Measurements from ENCODE around the gene HLA-A. TPM values are rescaled to one million over a fixed set of nuclear protein-coding genes. Genes with fewer than 3 reads are reported as not detected.

The HLA-A gene
- total and polyA plus RNA-seq, 2 of the 13 experiments (the other 11 are each of a cell fraction or from before 2014, with no cell fraction given), result 345 to 527 TPM

GRCh38 chr6:29964887-29965562 is 22.7 kb downstream of the HLA-A start (continued):
- no peak for TF ChIP-seq SP140L (CRISPR knock-in tag; IDR thresholded peaks at IDR 0.05; ENCODE audit: borderline replicate concordance)
- peak; percentile 81 for TF ChIP-seq ZNF652 (CRISPR knock-in tag; IDR thresholded peaks at IDR 0.05; ENCODE audit: borderline replicate concordance, low read depth)
- peak; percentile 98; the same call in 1 of the 2 replicates for TF ChIP-seq ZNF292 (CRISPR knock-in tag; IDR thresholded peaks at IDR 0.05; ENCODE audit: borderline replicate concordance, low read depth)
- TF ChIP-seq ATF5 (CRISPR knock-in tag; IDR thresholded peaks at IDR 0.05; ENCODE audit: low read depth), result no peak
- no peak; the same call in 1 of the 2 replicates for TF ChIP-seq ZSCAN21 (CRISPR knock-in tag; IDR thresholded peaks at IDR 0.05; ENCODE audit: borderline replicate concordance)
- TF ChIP-seq ZNF460 (CRISPR knock-in tag; IDR thresholded peaks at IDR 0.05; ENCODE audit: borderline replicate concordance), result no peak
- TF ChIP-seq STAT5B (CRISPR knock-in tag; IDR thresholded peaks at IDR 0.05), result no peak
- TF ChIP-seq ZBTB39 (CRISPR knock-in tag; IDR thresholded peaks at IDR 0.05), result no peak
- peak; percentile 84 for TF ChIP-seq KMT2B (CRISPR knock-in tag; IDR thresholded peaks at IDR 0.05)
- TF ChIP-seq ZNF781 (CRISPR knock-in tag; IDR thresholded peaks at IDR 0.05; ENCODE audit: borderline replicate concordance, not compliant biosample characterization), result peak; percentile 67
- TF ChIP-seq TBX2 (CRISPR knock-in tag; IDR thresholded peaks at IDR 0.05; ENCODE audit: borderline replicate concordance), result peak; percentile 78; the same call in 1 of the 2 replicates
- peak; percentile 80 for TF ChIP-seq ELF1 (CRISPR knock-in tag; IDR thresholded peaks at IDR 0.05)
- peak; percentile 99 for TF ChIP-seq NFE2L2 (IDR thresholded peaks at IDR 0.05; ENCODE audit: low read length)
- TF ChIP-seq TOE1 (CRISPR knock-in tag; IDR thresholded peaks at IDR 0.05), result peak; percentile 84; the same call in 1 of the 2 replicates
- TF ChIP-seq RNF2 (conservative IDR thresholded peaks at IDR 0.05; ENCODE audit: low read depth), result no peak
- no peak for TF ChIP-seq ZNF451 (CRISPR knock-in tag; IDR thresholded peaks at IDR 0.05)
- no peak for TF ChIP-seq RORA (CRISPR knock-in tag; IDR thresholded peaks at IDR 0.05)
- peak; percentile 90 for TF ChIP-seq MAFF (IDR thresholded peaks at IDR 0.05; ENCODE audit: low read depth, low read length)
- TF ChIP-seq HOXA5 (CRISPR knock-in tag; IDR thresholded peaks at IDR 0.05), result peak; percentile 16; the same call in 1 of the 2 replicates
- TF ChIP-seq NR2F6 (IDR thresholded peaks at IDR 0.05), result peak; percentile 61
- peak; percentile 74 for TF ChIP-seq NR2F6 (CRISPR knock-in tag; IDR thresholded peaks at IDR 0.05)
- no peak for TF ChIP-seq ZFYVE20 (CRISPR knock-in tag; IDR thresholded peaks at IDR 0.05; ENCODE audit: borderline replicate concordance, low read depth)
- peak; percentile 55; the same call in 1 of the 2 replicates for TF ChIP-seq NR2F2 (IDR thresholded peaks at IDR 0.05; ENCODE audit: borderline replicate concordance, low read depth)
- peak; percentile 51 for TF ChIP-seq BCL3 (CRISPR knock-in tag; IDR thresholded peaks at IDR 0.05)
- TF ChIP-seq GLMP (CRISPR knock-in tag; IDR thresholded peaks at IDR 0.05; ENCODE audit: borderline replicate concordance), result no peak
- TF ChIP-seq MAF1 (CRISPR knock-in tag; IDR thresholded peaks at IDR 0.05; ENCODE audit: borderline replicate concordance), result no peak
- TF ChIP-seq ZNF446 (CRISPR knock-in tag; IDR thresholded peaks at IDR 0.05), result no peak

All from HepG2 (cell line).